GM19438 (cell line): ENCODE results near the gene HMGN1.
A peak's percentile ranks its signal among the peaks of the same experiment; 100 is the strongest.

Source experiments
- ATAC-seq: cut with Tn5 transposase; IDR thresholded peaks from one replicate; pipeline ENCODE4 v1.9.1; 2021; ENCODE audit warnings: low read depth; ENCODE audit not compliant: unreplicated experiment

HMGN1 gene

GRCh38 chr21:39312112-39313041, 36.5 kb downstream of the HMGN1 start:
- peak; percentile 56 for ATAC-seq

GRCh38 chr21:39311164-39311563, 37.7 kb downstream of the HMGN1 start:
- ATAC-seq = no peak

GRCh38 chr21:39307466-39307865, 41.4 kb downstream of the HMGN1 start:
- ATAC-seq = no peak

GRCh38 chr21:39300587-39300986, 48.3 kb downstream of the HMGN1 start:
- ATAC-seq = no peak

- no peak for ATAC-seq
Measured at GRCh38 chr21:39296891-39297290, 52.0 kb downstream of the HMGN1 start.
